A549 treated with AZD2906 at 1 μM for 4 hours (cell line): ENCODE data around the gene ZNF385C. TPM values are rescaled to one million over a fixed set of nuclear protein-coding genes. Genes with fewer than 3 reads are reported as not detected.

ENCODE experiments used
- total RNA-seq: library from RNA; stranded (reverse); fragments of 200-300 nt; extraction: Qiagen RNA extraction; gene quantifications from 5 replicates; pipeline ENCODE4 v1.2.3, GENCODE V29; 2022

ZNF385C gene, protein sequence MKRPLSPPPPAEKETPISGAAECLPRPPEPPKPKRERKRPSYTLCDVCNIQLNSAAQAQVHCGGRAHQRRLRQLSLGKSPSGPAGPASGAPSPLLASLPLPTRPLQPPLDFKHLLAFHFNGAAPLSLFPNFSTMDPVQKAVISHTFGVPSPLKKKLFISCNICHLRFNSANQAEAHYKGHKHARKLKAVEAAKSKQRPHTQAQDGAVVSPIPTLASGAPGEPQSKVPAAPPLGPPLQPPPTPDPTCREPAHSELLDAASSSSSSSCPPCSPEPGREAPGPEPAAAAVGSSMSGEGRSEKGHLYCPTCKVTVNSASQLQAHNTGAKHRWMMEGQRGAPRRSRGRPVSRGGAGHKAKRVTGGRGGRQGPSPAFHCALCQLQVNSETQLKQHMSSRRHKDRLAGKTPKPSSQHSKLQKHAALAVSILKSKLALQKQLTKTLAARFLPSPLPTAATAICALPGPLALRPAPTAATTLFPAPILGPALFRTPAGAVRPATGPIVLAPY
- 0.14 to 0.39 TPM (median 0.20 TPM) in 5 replicates for total RNA-seq

DNA sequence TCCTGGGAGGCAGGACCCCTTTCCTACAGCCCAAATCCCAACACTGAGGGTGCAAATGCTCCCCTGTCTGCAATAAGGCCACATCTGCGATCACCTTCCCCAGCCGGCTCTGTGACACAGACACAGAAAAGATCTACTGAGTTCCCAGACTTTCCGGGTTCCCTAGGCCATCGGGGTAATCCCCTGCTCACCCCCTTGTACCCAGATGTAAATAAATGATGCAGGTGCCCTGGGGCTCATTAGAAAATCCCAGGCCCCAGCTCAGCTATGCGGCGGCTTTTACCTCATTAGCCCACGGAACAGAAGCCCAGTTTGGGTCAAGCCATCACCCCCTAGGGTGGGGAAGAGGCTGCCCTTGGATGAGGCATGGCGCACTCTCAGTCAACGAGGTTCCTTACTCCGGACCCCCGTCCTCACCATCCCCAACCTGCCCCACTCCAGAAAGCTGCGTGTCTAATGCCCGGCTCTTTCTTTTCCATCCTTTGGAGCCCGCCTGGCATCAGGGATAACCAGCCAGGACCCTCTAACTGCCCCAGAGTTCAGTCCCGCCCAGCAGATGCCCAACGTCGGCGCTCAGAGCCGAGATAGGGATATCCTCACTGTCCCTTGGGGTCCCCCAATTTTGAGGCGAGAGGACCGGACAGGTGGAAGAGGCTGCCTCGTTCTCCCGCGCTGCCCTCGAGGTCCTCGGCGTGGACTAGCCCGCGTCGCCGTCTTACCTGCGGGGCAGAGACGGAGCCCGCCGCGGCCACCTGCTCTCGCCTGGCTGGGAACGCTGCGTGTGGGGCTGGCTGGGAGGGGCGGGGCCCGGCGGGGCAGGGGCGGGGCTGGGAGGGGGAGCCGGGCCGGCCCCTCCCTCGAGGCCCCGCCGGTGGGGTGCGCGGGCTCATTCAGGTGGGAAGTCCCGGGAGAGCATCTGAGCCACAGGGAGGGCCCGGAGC, at the start of gene ZNF385C:
TSS of gene ZNF385C (minus strand) at position 783 of the 941 bp plus-strand sequence. CDS start 35,417 bp downstream, outside the sequence.

DNA sequence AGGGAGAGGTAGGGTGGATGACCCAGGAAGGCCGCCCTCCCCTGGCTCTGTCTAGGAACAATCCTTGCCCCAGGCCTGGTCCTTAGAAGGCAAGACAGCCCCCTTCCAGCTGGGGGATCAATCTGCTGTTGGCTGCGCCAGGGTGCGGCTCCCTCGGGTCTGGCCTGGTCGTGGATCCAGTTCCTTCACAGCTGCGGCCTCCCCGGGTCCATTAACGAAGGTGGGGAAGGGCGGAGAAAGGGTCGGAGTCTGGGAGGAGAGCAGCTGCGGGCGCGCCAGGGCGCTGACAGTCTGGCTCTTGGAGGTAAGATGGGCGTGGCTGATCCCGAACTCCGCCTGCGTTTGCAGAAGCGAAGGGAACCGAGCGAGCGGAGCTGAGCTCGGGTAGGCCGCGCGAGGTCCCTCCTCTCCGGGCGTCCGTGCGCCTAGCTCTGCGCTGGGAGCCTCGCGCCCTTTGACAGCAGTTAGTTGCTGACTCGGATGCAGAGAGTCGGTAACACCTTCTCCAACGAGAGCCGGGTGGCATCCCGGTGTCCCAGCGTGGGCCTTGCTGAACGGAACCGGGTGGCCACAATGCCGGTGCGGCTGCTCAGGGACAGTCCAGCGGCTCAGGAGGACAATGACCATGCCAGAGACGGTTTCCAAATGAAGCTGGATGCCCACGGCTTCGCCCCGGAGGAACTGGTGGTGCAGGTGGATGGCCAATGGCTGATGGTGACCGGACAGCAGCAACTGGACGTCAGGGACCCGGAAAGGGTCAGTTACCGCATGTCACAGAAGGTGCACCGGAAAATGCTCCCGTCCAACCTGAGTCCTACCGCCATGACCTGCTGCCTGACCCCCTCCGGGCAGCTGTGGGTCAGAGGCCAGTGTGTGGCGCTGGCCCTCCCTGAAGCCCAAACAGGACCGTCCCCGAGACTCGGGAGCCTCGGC, 24.4 kb upstream of the ZNF385C start, which contains the start of gene HSPB9:
TSS of gene HSPB9 (plus strand) at position 434 of the 933 bp plus-strand sequence. CDS start at position 481, 47 bp downstream.

DNA sequence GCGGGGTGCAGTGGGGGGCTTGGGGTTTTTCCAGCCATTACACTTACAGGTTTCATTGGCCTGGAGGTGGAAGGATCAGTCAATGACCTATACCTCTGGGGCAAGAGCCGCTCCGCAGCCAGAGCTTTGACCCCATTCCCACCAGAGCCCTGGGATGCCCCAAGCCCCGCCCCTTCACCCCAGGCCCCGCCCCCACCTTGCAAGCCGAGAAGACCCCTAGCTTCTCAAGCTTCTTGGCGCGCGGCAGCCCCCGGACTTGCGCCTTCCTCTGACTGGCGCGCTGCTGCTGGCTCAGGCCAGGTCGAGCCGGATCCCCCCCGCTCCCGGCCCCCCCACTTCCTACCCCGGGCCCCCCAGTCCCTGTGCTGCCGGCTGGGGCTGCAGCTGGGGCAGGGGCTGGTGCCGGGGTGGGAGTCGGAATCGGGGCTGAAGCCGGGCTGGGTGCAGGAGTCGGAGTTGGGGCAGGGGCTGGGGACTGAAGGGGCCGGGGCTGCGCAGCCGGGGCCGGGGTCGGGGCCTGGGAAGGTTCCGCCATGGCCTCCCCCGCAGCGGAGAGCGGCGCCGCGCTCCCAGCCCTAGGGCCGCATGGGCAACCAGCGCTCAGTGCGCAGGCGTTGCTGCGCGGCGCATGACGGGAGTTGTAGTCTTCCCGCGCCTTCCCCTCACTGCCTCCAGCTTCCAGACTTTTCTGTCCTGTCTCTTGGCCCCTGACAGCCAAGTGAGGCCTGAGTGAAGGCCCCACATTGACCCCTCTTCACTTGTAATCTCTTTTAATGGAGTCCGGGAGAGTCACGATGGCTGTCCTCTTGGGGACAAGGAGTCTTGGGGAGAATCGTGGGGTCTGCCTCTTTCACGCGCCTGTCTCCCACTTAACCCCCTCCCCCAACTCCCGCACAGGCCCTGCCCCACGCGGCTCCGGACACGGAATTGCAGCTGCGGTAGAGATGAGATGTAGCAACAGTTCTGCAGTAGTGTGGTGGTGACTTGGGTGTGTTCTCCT, 22.8 kb upstream of the ZNF385C start, which contains the start of gene KAT2A:
TSS of gene KAT2A (minus strand) at position 598 of the 1,000 bp plus-strand sequence. CDS start at position 535, 63 bp downstream.

DNA sequence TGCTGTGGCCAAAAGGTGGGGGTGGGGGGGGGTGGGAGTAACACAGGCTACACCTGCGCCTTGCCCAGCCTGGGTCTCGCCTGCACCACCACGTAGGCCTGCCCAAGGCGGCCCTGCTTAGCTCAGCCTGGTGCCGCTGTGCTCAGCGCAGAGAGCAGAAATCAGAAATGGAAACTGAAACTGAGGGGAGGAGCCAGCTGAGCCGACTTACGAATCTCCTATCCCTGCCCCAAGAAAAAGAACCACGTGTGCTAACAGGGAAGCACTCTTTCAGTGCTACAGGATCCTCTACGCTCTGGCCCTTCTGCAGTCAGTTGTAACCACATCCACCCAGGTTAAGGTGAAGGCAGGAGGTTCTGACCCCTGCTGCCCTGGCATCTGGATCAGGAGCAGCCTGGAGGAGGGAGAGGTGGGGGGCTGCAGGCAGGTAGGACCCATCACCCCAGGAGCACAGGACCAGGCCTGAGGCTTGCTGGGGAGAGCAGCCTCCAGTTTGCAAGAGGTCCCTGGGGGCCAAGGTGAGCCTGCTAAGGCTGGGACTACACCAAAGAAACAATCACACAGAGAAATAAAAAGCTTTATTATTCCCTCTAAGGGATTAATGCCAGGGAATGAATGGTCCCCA, 14.4 kb upstream of the ZNF385C start, which contains the start of gene DHX58:
TSS of gene DHX58 (minus strand) at position 163 of the 625 bp plus-strand sequence. CDS start 822 bp downstream, outside the sequence.

DNA sequence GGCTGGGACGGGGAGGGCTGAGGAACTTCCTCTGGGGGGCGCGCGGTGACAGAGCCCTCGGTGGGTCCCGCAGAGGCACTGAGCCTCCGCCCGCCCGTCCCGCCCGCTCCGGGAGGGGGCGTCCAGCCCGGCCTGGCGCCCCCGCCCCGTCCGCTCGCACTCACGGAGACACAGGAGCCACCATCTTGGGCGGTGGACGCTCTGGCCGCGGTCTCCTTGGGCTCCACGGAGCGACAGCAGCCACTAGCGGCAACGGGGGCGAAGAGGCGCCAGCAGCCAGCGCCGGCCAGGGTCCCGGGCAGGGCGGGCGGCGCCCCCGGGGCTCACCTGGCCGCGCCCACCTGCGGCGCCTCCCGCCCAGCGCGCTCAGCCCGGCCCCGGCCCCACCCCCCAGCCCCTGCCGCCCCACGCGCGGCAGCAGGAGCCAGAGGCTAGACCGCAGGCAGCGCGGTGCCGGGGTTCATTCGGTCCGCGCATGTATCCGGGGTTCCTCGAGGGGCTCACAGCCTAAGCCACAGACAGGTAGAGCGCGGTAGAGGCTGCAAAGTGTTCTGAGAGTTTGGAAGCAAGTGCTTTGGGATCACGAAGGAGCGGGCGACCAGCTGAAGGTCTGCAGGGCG, 47.8 kb downstream of the ZNF385C start, which contains the start of gene C17orf113:
TSS of gene C17orf113 (minus strand) at position 209 of the 620 bp plus-strand sequence. CDS start 7,225 bp downstream, outside the sequence.

DNA sequence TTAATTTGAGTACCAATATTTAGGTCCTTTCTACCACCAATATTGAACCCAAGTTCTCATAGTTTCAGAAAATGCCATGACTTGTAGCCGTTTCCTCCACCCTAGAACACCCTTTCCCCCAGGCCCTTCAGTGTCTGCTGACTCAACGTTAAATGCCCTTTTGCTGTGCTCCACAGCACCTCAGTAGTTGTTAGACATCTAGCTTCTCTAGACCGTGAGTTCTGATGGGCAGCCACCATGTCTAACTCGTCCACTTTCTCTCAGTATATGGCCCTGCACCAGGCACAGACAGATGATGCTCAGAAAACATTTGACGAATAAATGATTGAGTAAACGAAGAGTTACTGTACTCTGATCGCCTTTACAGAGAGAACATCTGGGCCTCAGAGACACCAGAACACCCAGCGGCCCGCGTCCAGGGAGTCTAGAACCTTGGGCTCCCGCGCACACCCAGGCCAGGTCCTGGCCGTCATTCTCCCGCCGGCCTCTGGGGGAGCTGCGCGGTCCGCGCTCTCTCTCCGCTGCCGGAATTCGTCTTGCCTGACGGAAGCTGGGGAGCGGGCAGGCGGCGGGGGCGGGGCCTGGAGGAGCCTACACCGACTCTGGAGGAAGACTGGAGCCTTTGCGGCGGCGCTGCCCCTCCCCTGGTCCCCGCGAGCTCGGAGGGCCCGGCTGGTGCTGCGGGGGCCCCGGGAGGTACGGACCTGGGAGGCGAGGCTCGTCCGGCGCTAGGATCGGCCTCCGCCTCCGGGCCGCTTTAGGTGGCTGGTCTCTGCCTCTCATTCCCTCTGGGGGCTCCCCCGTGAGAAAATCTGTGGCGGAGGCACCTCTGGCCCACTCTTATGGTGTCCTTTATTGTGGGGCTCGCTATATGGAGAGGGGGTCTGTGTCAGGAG, 78.5 kb downstream of the ZNF385C start, which contains the start of gene NKIRAS2:
TSS of gene NKIRAS2 (plus strand) at position 582 of the 896 bp plus-strand sequence. CDS start 1,488 bp downstream, outside the sequence.

DNA sequence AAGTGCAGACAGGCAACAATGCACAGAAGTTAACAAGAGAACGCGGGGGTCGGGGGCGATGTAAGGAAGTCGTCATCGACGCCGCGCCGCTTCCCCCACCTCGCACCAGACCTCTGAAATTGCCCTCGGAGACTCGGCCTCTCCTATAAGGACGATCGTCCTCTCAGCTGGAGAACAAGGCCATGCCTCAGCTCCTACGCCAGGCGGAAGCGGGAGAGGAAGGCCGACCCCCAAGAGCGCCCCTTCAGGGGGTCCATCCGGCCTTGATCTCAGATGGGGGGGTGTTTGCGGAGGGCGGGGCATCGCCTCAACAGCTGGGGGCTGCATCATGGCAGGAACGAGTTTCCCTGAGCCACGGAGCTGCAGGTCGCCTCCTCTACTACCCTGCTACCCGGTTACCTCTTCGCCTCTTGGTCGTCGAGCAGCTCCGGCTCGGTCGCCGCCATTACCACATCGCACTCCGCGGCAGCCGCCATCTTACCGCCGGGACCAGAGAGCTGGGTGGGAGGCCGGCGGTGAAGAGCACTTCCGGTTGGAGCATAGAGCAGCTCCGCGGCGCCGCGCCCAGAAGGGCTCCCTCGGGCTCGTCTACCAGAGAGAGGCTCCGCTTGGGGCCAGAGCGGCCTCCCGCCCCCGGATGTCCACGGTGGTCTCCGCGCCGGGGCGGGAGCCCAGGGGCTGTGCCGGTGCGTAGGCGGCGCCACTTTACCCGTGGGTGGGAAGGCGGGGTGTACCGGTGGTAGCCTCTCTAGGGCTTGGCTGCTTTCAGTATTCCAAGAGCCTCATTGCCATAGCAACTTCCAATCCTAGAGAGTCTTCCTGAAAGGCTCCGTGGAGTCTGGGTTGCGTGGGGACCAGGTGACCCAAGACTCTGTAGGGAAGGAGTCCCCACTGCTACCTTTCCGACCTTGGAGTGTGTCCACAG, 81.1 kb downstream of the ZNF385C start, which contains the start of gene DNAJC7:
TSS of gene DNAJC7 (minus strand) at position 499 of the 925 bp plus-strand sequence. CDS start at position 476, 23 bp downstream.

Other genes with a start within 250 kb of the ZNF385C start
- 2.3 to 4.3 TPM (median 2.4 TPM) in 5 replicates for gene KLHL11, start 233.1 kb downstream of the ZNF385C start, total RNA-seq
- gene ACLY, start 179.5 kb downstream of the ZNF385C start, total RNA-seq, result 228 to 291 TPM (median 250 TPM) in 5 replicates
- 1.1 to 1.6 TPM (median 1.2 TPM) in 5 replicates for gene ODAD4, start 167.9 kb downstream of the ZNF385C start, total RNA-seq
- gene CNP, start 131.7 kb downstream of the ZNF385C start, total RNA-seq, result 57.4 to 67.0 TPM (median 66.7 TPM) in 5 replicates
- 103 to 115 TPM (median 105 TPM) in 5 replicates for gene DNAJC7, start 81.0 kb downstream of the ZNF385C start, total RNA-seq
- 40.5 to 46.0 TPM (median 42.3 TPM) in 5 replicates for gene NKIRAS2, start 78.4 kb downstream of the ZNF385C start, total RNA-seq
- gene C17orf113, start 47.9 kb downstream of the ZNF385C start, total RNA-seq, result 0.55 to 0.85 TPM (median 0.81 TPM) in 5 replicates
- 0.37 to 0.79 TPM (median 0.39 TPM) in 5 replicates for gene DHX58, start 14.2 kb upstream of the ZNF385C start, total RNA-seq
- 33.4 to 48.5 TPM (median 43.3 TPM) in 5 replicates for gene KAT2A, start 22.9 kb upstream of the ZNF385C start, total RNA-seq
- gene HSPB9, start 24.3 kb upstream of the ZNF385C start, total RNA-seq, result not detected in 5 replicates
- gene RAB5C, start 56.5 kb upstream of the ZNF385C start, total RNA-seq, result 231 to 267 TPM (median 261 TPM) in 5 replicates
- 0.18 to 0.36 TPM (median 0.31 TPM) in 5 replicates for gene KCNH4, start 82.7 kb upstream of the ZNF385C start, total RNA-seq
- gene HCRT, start 87.0 kb upstream of the ZNF385C start, total RNA-seq, result 0.20 TPM in 1 of 5 replicates, not detected in the others
- 16.0 to 21.7 TPM (median 19.8 TPM) in 5 replicates for gene GHDC, start 96.0 kb upstream of the ZNF385C start, total RNA-seq
- gene STAT5B, start 177.9 kb upstream of the ZNF385C start, total RNA-seq, result 25.3 to 30.0 TPM (median 26.2 TPM) in 5 replicates
- 6.8 to 8.9 TPM (median 7.8 TPM) in 5 replicates for gene STAT5A, start 190.0 kb upstream of the ZNF385C start, total RNA-seq